ENCODE data around the gene ZNF526. TPM values are rescaled to one million over a fixed set of nuclear protein-coding genes. Genes with fewer than 3 reads are reported as not detected.

The ZNF526 gene
- total RNA-seq, 1 experiment from 2014 or later: 13.1 TPM

DNA sequence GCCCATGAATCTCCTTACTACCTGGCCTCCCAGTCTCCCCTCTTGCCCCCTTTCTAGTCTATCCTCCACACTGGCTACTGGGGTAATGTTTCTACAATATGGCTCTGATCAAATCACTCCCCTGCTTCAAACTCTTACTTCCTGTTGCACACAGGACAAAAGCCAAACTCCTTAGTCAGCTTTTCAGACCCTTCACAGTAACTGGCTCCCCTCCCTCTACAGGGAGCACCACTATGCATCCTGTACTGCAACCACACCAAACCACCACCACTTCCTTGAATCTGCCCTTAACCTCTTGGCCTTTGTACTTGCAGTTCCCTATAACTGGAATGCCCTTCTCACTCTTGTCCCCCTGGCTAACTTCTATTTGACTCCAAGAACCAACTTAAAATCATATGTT lies 34.8 kb upstream of the ZNF526 start:
- DNase-seq (ENCODE audit: low read depth, low spot score) (no peak), ATAC-seq (no peak)
- H3K9me2 ChIP-seq (ENCODE audit: insufficient read depth): no peaks in the 10 kb centered on the region
- H3K4me3 ChIP-seq (replicated peaks in 1 of 2; ENCODE audit: low read depth in 1 of 2, low read length in 2 of 2): no peak overlapping the region
- no peaks in the 10 kb centered on the region for H3K36me3 ChIP-seq (ENCODE audit: control insufficient read depth in 1 of 2, insufficient read depth in 2 of 2, low read length in 2 of 2)
- POLR2A ChIA-PET: no interaction called here
- H3K9me3 ChIP-seq (ENCODE audit: control insufficient read depth in 1 of 2, insufficient read depth in 1 of 2, low read depth in 1 of 2, low read length in 2 of 2): no peaks in the 10 kb centered on the region
- TF ChIP-seq RAD21 (IDR thresholded peaks at IDR 0.05; ENCODE audit: low read depth): no peak
- no peak for TF ChIP-seq EGR1 (IDR thresholded peaks at IDR 0.05; ENCODE audit: low read depth)
- TF ChIP-seq YY1 (IDR thresholded peaks at IDR 0.05; ENCODE audit: extremely low read depth, insufficient replicate concordance, low read depth, low read length): no peak
- TF ChIP-seq, protein P1, sequence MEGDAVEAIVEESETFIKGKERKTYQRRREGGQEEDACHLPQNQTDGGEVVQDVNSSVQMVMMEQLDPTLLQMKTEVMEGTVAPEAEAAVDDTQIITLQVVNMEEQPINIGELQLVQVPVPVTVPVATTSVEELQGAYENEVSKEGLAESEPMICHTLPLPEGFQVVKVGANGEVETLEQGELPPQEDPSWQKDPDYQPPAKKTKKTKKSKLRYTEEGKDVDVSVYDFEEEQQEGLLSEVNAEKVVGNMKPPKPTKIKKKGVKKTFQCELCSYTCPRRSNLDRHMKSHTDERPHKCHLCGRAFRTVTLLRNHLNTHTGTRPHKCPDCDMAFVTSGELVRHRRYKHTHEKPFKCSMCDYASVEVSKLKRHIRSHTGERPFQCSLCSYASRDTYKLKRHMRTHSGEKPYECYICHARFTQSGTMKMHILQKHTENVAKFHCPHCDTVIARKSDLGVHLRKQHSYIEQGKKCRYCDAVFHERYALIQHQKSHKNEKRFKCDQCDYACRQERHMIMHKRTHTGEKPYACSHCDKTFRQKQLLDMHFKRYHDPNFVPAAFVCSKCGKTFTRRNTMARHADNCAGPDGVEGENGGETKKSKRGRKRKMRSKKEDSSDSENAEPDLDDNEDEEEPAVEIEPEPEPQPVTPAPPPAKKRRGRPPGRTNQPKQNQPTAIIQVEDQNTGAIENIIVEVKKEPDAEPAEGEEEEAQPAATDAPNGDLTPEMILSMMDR (IDR thresholded peaks at IDR 0.05 in 2 of 3, conservative IDR thresholded peaks at IDR 0.05 in 1 of 3; ENCODE audit: borderline replicate concordance in 1 of 3, insufficient read depth in 1 of 3, low read depth in 2 of 3, low read length in 2 of 3): no peak
- TF ChIP-seq ZFX (IDR thresholded peaks at IDR 0.05): no peak
- no peak for TF ChIP-seq TCF7L2 (IDR thresholded peaks at IDR 0.05; ENCODE audit: borderline replicate concordance, extremely low read depth, insufficient read depth, insufficient read length)
- H3K4me2 ChIP-seq (ENCODE audit: low read length): no peak overlapping the region
- peaks cover 0 to 6% of the 10 kb centered on the region in 2 experiments; a peak in 1 of 4 replicates for H3K4me1 ChIP-seq (ENCODE audit: control insufficient read depth in 1 of 2, insufficient read depth in 2 of 2, low read length in 2 of 2)
- no TSS peak for BruUV-seq (replicated peaks)
- RAD21 ChIA-PET (ENCODE audit: low non-redundant PET in 1 of 2, low total read pairs in 2 of 2, uncharacterized antibody in 2 of 2, unreplicated experiment in 2 of 2): no interaction called here
- H3K79me2 ChIP-seq (ENCODE audit: insufficient read depth, low read length): no peaks in the 10 kb centered on the region
- H3K27ac ChIP-seq (ENCODE audit: low read depth, low read length): no peak overlapping the region
- no peaks in the 10 kb centered on the region for H4K20me1 ChIP-seq (ENCODE audit: insufficient read depth)
- H2AFZ ChIP-seq (ENCODE audit: low read depth, low read length, poor library complexity, severe bottlenecking): no peak overlapping the region
- peaks cover 2% of the 10 kb centered on the region; the same call in 1 of the 2 replicates for H3K27me3 ChIP-seq (ENCODE audit: insufficient read depth, low read length)
- intact Hi-C loops (cut with micrococcal nuclease): no loop called here
- no peak overlapping the region for H3K9ac ChIP-seq (ENCODE audit: low read length)
- CTCF ChIA-PET: interaction anchor here (0.9 to 1.3 kb wide), 3 partner anchors 9 to 76 kb away, joined by 3 to 6 read pairs (median 4); no protein-coding TSS in a partner anchor

DNA sequence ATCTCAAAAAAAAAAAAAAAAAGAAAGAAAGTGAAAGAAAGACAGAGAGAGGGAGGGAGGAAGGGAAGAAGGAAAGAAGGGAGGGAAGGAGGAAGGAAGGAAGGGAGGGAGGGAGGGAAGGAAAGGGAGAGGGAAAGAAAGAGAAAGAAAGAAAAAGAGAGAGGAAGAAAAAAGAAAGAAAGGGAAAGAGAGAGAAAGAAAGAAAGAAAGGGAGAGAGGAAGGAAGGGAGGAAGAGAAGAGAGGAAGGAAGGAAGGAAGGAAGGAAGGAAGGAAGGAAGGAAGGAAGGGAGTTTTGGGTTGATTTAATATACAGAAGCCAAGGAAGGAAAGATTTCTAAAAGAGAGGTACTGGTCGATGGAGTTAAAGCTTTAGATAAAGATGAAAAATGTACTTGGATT lies 31.4 kb upstream of the ZNF526 start:
- intact Hi-C loops (cut with micrococcal nuclease): no loop called here
- RAD21 ChIA-PET (ENCODE audit: low non-redundant PET in 1 of 2, low total read pairs in 2 of 2, uncharacterized antibody in 2 of 2, unreplicated experiment in 2 of 2): no interaction called here

More for the DNA sequence above, 31.4 kb upstream of the ZNF526 start:
- Histone ChIP-seq H3K27me3 (ENCODE audit: insufficient read depth, low read length) (no peaks in the 10 kb centered on the region), H3K4me3 (replicated peaks in 1 of 2; ENCODE audit: low read depth in 1 of 2, low read length in 2 of 2) (no peak overlapping the region), H3K36me3 (ENCODE audit: control insufficient read depth in 1 of 2, insufficient read depth in 2 of 2, low read length in 2 of 2) (no peaks in the 10 kb centered on the region), H3K4me1 (ENCODE audit: control insufficient read depth in 1 of 2, insufficient read depth in 2 of 2, low read length in 2 of 2) (peaks cover 12 to 35% of the 10 kb centered on the region in 2 experiments), H2AFZ (ENCODE audit: low read depth, low read length, poor library complexity, severe bottlenecking) (no peak overlapping the region), H3K79me2 (ENCODE audit: insufficient read depth, low read length) (no peaks in the 10 kb centered on the region), H4K20me1 (ENCODE audit: insufficient read depth) (no peaks in the 10 kb centered on the region), H3K4me2 (ENCODE audit: low read length) (no peak overlapping the region), H3K27ac (ENCODE audit: low read depth, low read length) (no peak overlapping the region), H3K9me3 (ENCODE audit: control insufficient read depth in 1 of 2, insufficient read depth in 1 of 2, low read depth in 1 of 2, low read length in 2 of 2) (no peaks in the 10 kb centered on the region; a peak in 1 of 4 replicates), H3K9me2 (ENCODE audit: insufficient read depth) (no peaks in the 10 kb centered on the region), H3K9ac (ENCODE audit: low read length) (no peak overlapping the region)
- BruUV-seq (replicated peaks): no TSS peak
- TF ChIP-seq ATF3 (IDR thresholded peaks at IDR 0.05): no peak
- TF ChIP-seq FOSL1 (IDR thresholded peaks at IDR 0.05; ENCODE audit: low read depth): no peak
- TF ChIP-seq ELF1 (IDR thresholded peaks at IDR 0.05; ENCODE audit: borderline replicate concordance, low read depth): no peak
- TF ChIP-seq SIN3A (IDR thresholded peaks at IDR 0.05; ENCODE audit: low read depth): no peak
- TF ChIP-seq JUND (IDR thresholded peaks at IDR 0.05): no peak
- TF ChIP-seq CEBPB (IDR thresholded peaks at IDR 0.05; ENCODE audit: low read depth): no peak
- no peak for TF ChIP-seq ZFX (IDR thresholded peaks at IDR 0.05)
- TF ChIP-seq EZH2phosphoT487 (IDR thresholded peaks at IDR 0.05; ENCODE audit: borderline replicate concordance): no peak
- ATAC-seq (no peak), DNase-seq (ENCODE audit: low read depth, low spot score) (no peak)
- ChIA-PET CTCF (interaction anchor here (0.7 kb wide), 1 partner anchor 92 kb away, joined by 3 read pairs; no protein-coding TSS in a partner anchor), POLR2A (no interaction called here)
